Parietal lobe (tissue), 1 donor: ENCODE data around the gene ADCYAP1. TPM values are rescaled to one million over a fixed set of nuclear protein-coding genes. Genes with fewer than 3 reads are reported as not detected.

ENCODE experiments used
- total RNA-seq: library from RNA; depleted of rRNA; stranded (reverse); fragments of >200 nt; gene quantifications from one replicate; pipeline ENCODE4 v1.2.3, GENCODE V29; 2014

The ADCYAP1 gene
- total RNA-seq, result 3.1 TPM

GRCh38 chr18:904218-905090 is at the start of gene ADCYAP1:
ADCYAP1 (plus strand) TSS chr18:904871; CDS start chr18:905387, 516 bp downstream.

Other genes starting within 250 kb of the ADCYAP1 start
- 7.5 TPM for gene TYMS, start 247.2 kb upstream of the ADCYAP1 start, total RNA-seq
- 5.9 TPM for gene ENOSF1, start 192.2 kb upstream of the ADCYAP1 start, total RNA-seq
- 41.6 TPM for gene YES1, start 92.6 kb upstream of the ADCYAP1 start, total RNA-seq